GM23338 (cell line): ENCODE data around the gene SPSB4. TPM values are rescaled to one million over a fixed set of nuclear protein-coding genes. Genes with fewer than 3 reads are reported as not detected.

Experiments used
- ATAC-seq: fragments of 200-7000 bp; cut with Tn5 transposase; 3 replicates; pipeline ENCODE4 v1.9.1; 2020
- DNase-seq: peaks from one replicate; pipeline ENCODE4 v3.0.0-alpha.2; 2015; ENCODE audit warnings: low spot score
- H2AFZ ChIP-seq: fragments of 200-600 bp; sonication (generic); 2 replicates; pipeline ENCODE4 v1.8.0; 2016; ENCODE audit warnings: antibody characterized with exemption, mild to moderate bottlenecking, moderate library complexity
- H3F3A ChIP-seq: fragments of 200-600 bp; sonication (generic); replicated peaks from 2 replicates; pipeline ENCODE4 v1.8.0; 2017; ENCODE audit warnings: antibody characterized with exemption, mixed run types, low read depth
- H3K27ac ChIP-seq: fragments of 200-600 bp; sonication (generic); 2 replicates; pipeline ENCODE4 v1.6.1; 2016; ENCODE audit warnings: low read depth
- H3K27me3 ChIP-seq: fragments of 200-600 bp; sonication (generic); 2 replicates; pipeline ENCODE4 v1.8.0; 2016; ENCODE audit warnings: mild to moderate bottlenecking, mixed run types, moderate library complexity; ENCODE audit not compliant: insufficient read depth
- H3K36me3 ChIP-seq: fragments of 200-600 bp; sonication (generic); 2 replicates; pipeline ENCODE4 v1.8.0; 2016; ENCODE audit warnings: mild to moderate bottlenecking; ENCODE audit not compliant: insufficient read depth
- H3K4me1 ChIP-seq: fragments of 200-600 bp; sonication (generic); 2 replicates; pipeline ENCODE4 v1.8.0; 2016; ENCODE audit warnings: mild to moderate bottlenecking, moderate library complexity; ENCODE audit not compliant: insufficient read depth
- H3K4me2 ChIP-seq: fragments of 200-600 bp; sonication (generic); 2 replicates; pipeline ENCODE4 v1.7.1; 2017; ENCODE audit warnings: mixed run types
- H3K4me3 ChIP-seq: fragments of 200-600 bp; sonication (generic); 2 replicates; pipeline ENCODE4 v1.6.1; 2016; ENCODE audit warnings: mixed run types
- H3K79me2 ChIP-seq: fragments of 200-600 bp; sonication (generic); replicated peaks from 2 replicates; pipeline ENCODE4 v1.8.0; 2017; ENCODE audit warnings: mild to moderate bottlenecking; ENCODE audit not compliant: insufficient read depth
- H3K9me2 ChIP-seq: fragments of 200-600 bp; sonication (generic); 2 replicates; pipeline ENCODE4 v1.8.0; 2017; ENCODE audit not compliant: insufficient read depth
- H4K20me1 ChIP-seq: fragments of 200-600 bp; sonication (generic); replicated peaks from 2 replicates; pipeline ENCODE4 v1.8.0; 2017; ENCODE audit warnings: mild to moderate bottlenecking; ENCODE audit not compliant: insufficient read depth
- H3K27ac Mint-ChIP-seq: 2 replicates; pipeline ENCODE4 v1.8.0; 2020; ENCODE audit warnings: inconsistent platforms, mild to moderate bottlenecking, moderate library complexity, mixed read lengths
- H3K27me3 Mint-ChIP-seq: 3 replicates; pipeline ENCODE4 v1.8.0; 2022; ENCODE audit warnings: low read depth, mild to moderate bottlenecking, moderate library complexity, mixed read lengths, inconsistent platforms; ENCODE audit not compliant: insufficient read depth, poor library complexity
- H3K36me3 Mint-ChIP-seq: 3 replicates; pipeline ENCODE4 v1.8.0; 2021; ENCODE audit warnings: low read depth, mild to moderate bottlenecking, inconsistent platforms, moderate library complexity, mixed read lengths
- H3K4me1 Mint-ChIP-seq: 3 replicates; pipeline ENCODE4 v1.8.0; 2020; ENCODE audit warnings: mild to moderate bottlenecking, inconsistent platforms, mixed read lengths
- H3K4me3 Mint-ChIP-seq: 3 replicates; pipeline ENCODE4 v1.8.0; 2021; ENCODE audit warnings: moderate library complexity, mild to moderate bottlenecking, inconsistent platforms, mixed read lengths
- H3K9me3 Mint-ChIP-seq: 3 replicates; pipeline ENCODE4 v1.8.0; 2020; ENCODE audit warnings: moderate library complexity, mild to moderate bottlenecking, inconsistent platforms, mixed read lengths
- CREB1 ChIP-seq: fragments of 250-450 bp; sonication (Bioruptor Pico); IDR thresholded peaks from 2 replicates; pipeline ENCODE4 v1.5.0; 2020; ENCODE audit warnings: low read depth, mild to moderate bottlenecking, moderate library complexity
- EZH2 ChIP-seq: fragments of 200-600 bp; sonication (generic); IDR thresholded peaks from one replicate; pipeline ENCODE4 v1.8.0; 2017; ENCODE audit warnings: antibody characterized with exemption, mild to moderate bottlenecking, low read depth; ENCODE audit not compliant: unreplicated experiment
- EZH2phosphoT487 ChIP-seq: fragments of 200-600 bp; sonication (generic); IDR thresholded peaks from one replicate; pipeline ENCODE4 v1.8.1; 2018; ENCODE audit warnings: antibody characterized with exemption; ENCODE audit not compliant: unreplicated experiment
- JUNB ChIP-seq: IDR thresholded peaks from one replicate; pipeline ENCODE4 v1.6.1; 2016; ENCODE audit warnings: antibody characterized with exemption; ENCODE audit not compliant: unreplicated experiment
- NANOG ChIP-seq: IDR thresholded peaks from 2 replicates; pipeline ENCODE4 v1.6.1; 2016; ENCODE audit warnings: antibody characterized with exemption, borderline replicate concordance
- POLR2AphosphoS5 ChIP-seq: IDR thresholded peaks from 2 replicates; pipeline ENCODE4 v1.6.1; 2016; ENCODE audit warnings: antibody characterized with exemption, low read depth
- STAT1 ChIP-seq: IDR thresholded peaks from one replicate; pipeline ENCODE4 v1.6.1; 2016; ENCODE audit warnings: antibody characterized with exemption; ENCODE audit not compliant: unreplicated experiment
- ZNF114 ChIP-seq: fragments of 250-450 bp; sonication (Bioruptor Pico); IDR thresholded peaks from 2 replicates; pipeline ENCODE4 v1.5.0; 2020; ENCODE audit warnings: mild to moderate bottlenecking, moderate library complexity
- ZNF331 ChIP-seq: fragments of 250-450 bp; sonication (Bioruptor Pico); IDR thresholded peaks from 2 replicates; pipeline ENCODE4 v1.5.0; 2020; ENCODE audit warnings: low read depth, mild to moderate bottlenecking, moderate library complexity
- polyA plus RNA-seq: library from polyadenylated mRNA; unstranded; fragments of >200 nt; fragmentation: Nextera tagmentation; extraction: Ambion mirVana; gene quantifications from 2 replicates; pipeline ENCODE4 v1.2.1, GENCODE V29; 2016
- total RNA-seq: library from RNA; depleted of rRNA; stranded (reverse); fragments of >200 nt; shearing (Covaris generic); gene quantifications from 2 replicates; pipeline ENCODE4 v1.2.3, GENCODE V29; 2014
- TF ChIP-seq, protein P1 (sequence below): IDR thresholded peaks from 2 replicates; pipeline ENCODE4 v1.6.1; 2016; ENCODE audit warnings: antibody characterized with exemption
- TF ChIP-seq, protein P2 (sequence below), 2 experiments: fragments of 200-600 bp in 1 of 2; sonication (generic) in 1 of 2; conservative IDR thresholded peaks; 2 replicates each; pipeline versions ENCODE4 v1.5.1 to v1.6.1; 2016 to 2017; ENCODE audit warnings: antibody characterized with exemption in 2 of 2, low read depth in 2 of 2, mild to moderate bottlenecking in 2 of 2, moderate library complexity in 1 of 2
- TF ChIP-seq, protein P3 (sequence below): IDR thresholded peaks from one replicate; pipeline ENCODE4 v1.6.1; 2018; ENCODE audit warnings: antibody characterized with exemption; ENCODE audit not compliant: unreplicated experiment

Gene SPSB4
- total and polyA plus RNA-seq, 2 experiments from 2014 or later: 6.7 to 25.9 TPM

GRCh38 chr3:141087076-141087777 lies 36.1 kb downstream of the SPSB4 start:
- peaks cover 80% of the 10 kb centered on the region for H3K4me1 Mint-ChIP-seq
- H3K4me3 Mint-ChIP-seq: no peak overlapping the region
- Histone ChIP-seq H3K4me1 (peaks cover 21% of the 10 kb centered on the region), H3F3A (no peaks in the 10 kb centered on the region), H2AFZ (no peak overlapping the region), H4K20me1 (no peaks in the 10 kb centered on the region; the same call in 1 of the 2 replicates), H3K27me3 (no peaks in the 10 kb centered on the region), H3K36me3 (no peaks in the 10 kb centered on the region), H3K79me2 (peaks cover 5% of the 10 kb centered on the region; the same call in 1 of the 2 replicates), H3K4me3 (no peak overlapping the region), H3K9me2 (no peaks in the 10 kb centered on the region), H3K27ac (no peak overlapping the region), H3K4me2 (no peak overlapping the region)
- ATAC-seq (no peak), DNase-seq (no peak)
- H3K36me3 Mint-ChIP-seq: no peaks in the 10 kb centered on the region
- peaks cover 9% of the 10 kb centered on the region for H3K27me3 Mint-ChIP-seq
- TF ChIP-seq STAT1 (no peak), NANOG (no peak), ZNF114 (no peak), EZH2phosphoT487 (no peak)
- TF ChIP-seq, protein P1, sequence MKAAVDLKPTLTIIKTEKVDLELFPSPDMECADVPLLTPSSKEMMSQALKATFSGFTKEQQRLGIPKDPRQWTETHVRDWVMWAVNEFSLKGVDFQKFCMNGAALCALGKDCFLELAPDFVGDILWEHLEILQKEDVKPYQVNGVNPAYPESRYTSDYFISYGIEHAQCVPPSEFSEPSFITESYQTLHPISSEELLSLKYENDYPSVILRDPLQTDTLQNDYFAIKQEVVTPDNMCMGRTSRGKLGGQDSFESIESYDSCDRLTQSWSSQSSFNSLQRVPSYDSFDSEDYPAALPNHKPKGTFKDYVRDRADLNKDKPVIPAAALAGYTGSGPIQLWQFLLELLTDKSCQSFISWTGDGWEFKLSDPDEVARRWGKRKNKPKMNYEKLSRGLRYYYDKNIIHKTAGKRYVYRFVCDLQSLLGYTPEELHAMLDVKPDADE: no peak
- TF ChIP-seq, protein P2, sequence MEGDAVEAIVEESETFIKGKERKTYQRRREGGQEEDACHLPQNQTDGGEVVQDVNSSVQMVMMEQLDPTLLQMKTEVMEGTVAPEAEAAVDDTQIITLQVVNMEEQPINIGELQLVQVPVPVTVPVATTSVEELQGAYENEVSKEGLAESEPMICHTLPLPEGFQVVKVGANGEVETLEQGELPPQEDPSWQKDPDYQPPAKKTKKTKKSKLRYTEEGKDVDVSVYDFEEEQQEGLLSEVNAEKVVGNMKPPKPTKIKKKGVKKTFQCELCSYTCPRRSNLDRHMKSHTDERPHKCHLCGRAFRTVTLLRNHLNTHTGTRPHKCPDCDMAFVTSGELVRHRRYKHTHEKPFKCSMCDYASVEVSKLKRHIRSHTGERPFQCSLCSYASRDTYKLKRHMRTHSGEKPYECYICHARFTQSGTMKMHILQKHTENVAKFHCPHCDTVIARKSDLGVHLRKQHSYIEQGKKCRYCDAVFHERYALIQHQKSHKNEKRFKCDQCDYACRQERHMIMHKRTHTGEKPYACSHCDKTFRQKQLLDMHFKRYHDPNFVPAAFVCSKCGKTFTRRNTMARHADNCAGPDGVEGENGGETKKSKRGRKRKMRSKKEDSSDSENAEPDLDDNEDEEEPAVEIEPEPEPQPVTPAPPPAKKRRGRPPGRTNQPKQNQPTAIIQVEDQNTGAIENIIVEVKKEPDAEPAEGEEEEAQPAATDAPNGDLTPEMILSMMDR (conservative IDR thresholded peaks at IDR 0.05; ENCODE audit: low read depth in 2 of 2): no peak
- H3K27ac Mint-ChIP-seq: peak overlapping the region; percentile 22; the same call in 1 of the 2 replicates
- no peaks in the 10 kb centered on the region for H3K9me3 Mint-ChIP-seq

DNA sequence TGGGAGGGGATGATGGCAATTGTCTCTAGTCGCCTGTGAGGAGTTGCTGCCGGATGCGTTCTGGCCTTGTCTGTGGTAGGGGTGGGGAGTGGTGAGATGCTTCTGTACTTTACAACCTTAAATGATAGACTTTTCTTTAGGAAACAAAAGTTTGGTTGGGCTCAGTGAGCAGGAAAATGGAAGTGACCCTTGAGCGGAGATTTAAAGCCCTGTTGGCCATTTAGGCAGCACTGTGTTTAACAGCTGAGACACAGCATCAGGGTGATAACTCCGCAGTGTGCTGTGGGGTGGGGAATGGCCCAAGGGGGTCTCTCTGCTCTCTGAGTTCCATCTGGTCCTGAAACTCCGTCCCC lies 36.6 kb downstream of the SPSB4 start:
- no peaks in the 10 kb centered on the region for H3K36me3 Mint-ChIP-seq
- H3K79me2 ChIP-seq: 0 out of 2 replicates have a peak, but pooled peaks cover 5% of the 10 kb centered on the region
- ATAC-seq (no peak), DNase-seq (no peak)
- H3K27me3 Mint-ChIP-seq: peaks cover 9% of the 10 kb centered on the region
- H4K20me1 ChIP-seq: no peaks in the 10 kb centered on the region; the same call in 1 of the 2 replicates
- H3K36me3 ChIP-seq: no peaks in the 10 kb centered on the region
- H3F3A ChIP-seq: no peaks in the 10 kb centered on the region
- H3K4me3 ChIP-seq: no peak overlapping the region
- no peaks in the 10 kb centered on the region for H3K9me3 Mint-ChIP-seq
- H3K27ac Mint-ChIP-seq: no peak overlapping the region
- no peak overlapping the region for H2AFZ ChIP-seq
- no peaks in the 10 kb centered on the region for H3K27me3 ChIP-seq
- H3K4me1 Mint-ChIP-seq: peaks cover 79% of the 10 kb centered on the region
- no peak overlapping the region for H3K4me3 Mint-ChIP-seq
- H3K4me1 ChIP-seq: peaks cover 21% of the 10 kb centered on the region
- no peaks in the 10 kb centered on the region for H3K9me2 ChIP-seq
- H3K27ac ChIP-seq: no peak overlapping the region
- no peak overlapping the region for H3K4me2 ChIP-seq
- no peak for TF ChIP-seq EZH2phosphoT487
- TF ChIP-seq CREB1 (CRISPR knock-in tag): no peak
- TF ChIP-seq EZH2: no peak
- TF ChIP-seq STAT1: no peak
- no peak for TF ChIP-seq JUNB
- TF ChIP-seq POLR2AphosphoS5: no peak
- TF ChIP-seq, protein P3, sequence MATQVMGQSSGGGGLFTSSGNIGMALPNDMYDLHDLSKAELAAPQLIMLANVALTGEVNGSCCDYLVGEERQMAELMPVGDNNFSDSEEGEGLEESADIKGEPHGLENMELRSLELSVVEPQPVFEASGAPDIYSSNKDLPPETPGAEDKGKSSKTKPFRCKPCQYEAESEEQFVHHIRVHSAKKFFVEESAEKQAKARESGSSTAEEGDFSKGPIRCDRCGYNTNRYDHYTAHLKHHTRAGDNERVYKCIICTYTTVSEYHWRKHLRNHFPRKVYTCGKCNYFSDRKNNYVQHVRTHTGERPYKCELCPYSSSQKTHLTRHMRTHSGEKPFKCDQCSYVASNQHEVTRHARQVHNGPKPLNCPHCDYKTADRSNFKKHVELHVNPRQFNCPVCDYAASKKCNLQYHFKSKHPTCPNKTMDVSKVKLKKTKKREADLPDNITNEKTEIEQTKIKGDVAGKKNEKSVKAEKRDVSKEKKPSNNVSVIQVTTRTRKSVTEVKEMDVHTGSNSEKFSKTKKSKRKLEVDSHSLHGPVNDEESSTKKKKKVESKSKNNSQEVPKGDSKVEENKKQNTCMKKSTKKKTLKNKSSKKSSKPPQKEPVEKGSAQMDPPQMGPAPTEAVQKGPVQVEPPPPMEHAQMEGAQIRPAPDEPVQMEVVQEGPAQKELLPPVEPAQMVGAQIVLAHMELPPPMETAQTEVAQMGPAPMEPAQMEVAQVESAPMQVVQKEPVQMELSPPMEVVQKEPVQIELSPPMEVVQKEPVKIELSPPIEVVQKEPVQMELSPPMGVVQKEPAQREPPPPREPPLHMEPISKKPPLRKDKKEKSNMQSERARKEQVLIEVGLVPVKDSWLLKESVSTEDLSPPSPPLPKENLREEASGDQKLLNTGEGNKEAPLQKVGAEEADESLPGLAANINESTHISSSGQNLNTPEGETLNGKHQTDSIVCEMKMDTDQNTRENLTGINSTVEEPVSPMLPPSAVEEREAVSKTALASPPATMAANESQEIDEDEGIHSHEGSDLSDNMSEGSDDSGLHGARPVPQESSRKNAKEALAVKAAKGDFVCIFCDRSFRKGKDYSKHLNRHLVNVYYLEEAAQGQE: no peak
- TF ChIP-seq, protein P1: no peak
- no peak for TF ChIP-seq ZNF331
- TF ChIP-seq, protein P2 (conservative IDR thresholded peaks at IDR 0.05; ENCODE audit: low read depth in 2 of 2): no peak
